Activated CD4-positive, alpha-beta T cell treated with anti-CD3 and anti-CD28 coated beads for 1 hour (primary cell): Measurements from ENCODE around the gene FMNL2.

Experiments
- DNase-seq: peaks from one replicate; pipeline ENCODE4 v3.0.0-alpha.2; 2020

FMNL2 gene

GRCh38 chr2:152339556-152340286, 4.7 kb downstream of the FMNL2 start:
- no peak for DNase-seq

GRCh38 chr2:152342259-152343046, 7.5 kb downstream of the FMNL2 start:
- DNase-seq = no peak

GRCh38 chr2:152343426-152343825, 8.5 kb downstream of the FMNL2 start:
- DNase-seq = no peak

GRCh38 chr2:152344579-152345195, 9.7 kb downstream of the FMNL2 start:
- DNase-seq = no peak

- DNase-seq = no peak
Measured at GRCh38 chr2:152347076-152347475, 12.1 kb downstream of the FMNL2 start.

- no peak for DNase-seq
Measured at GRCh38 chr2:152348388-152348787, 13.4 kb downstream of the FMNL2 start.

- no peak for DNase-seq
Measured at GRCh38 chr2:152349416-152349815, 14.4 kb downstream of the FMNL2 start.

GRCh38 chr2:152350155-152350679, 15.2 kb downstream of the FMNL2 start:
- no peak for DNase-seq

GRCh38 chr2:152352616-152353015, 17.6 kb downstream of the FMNL2 start:
- DNase-seq = no peak

GRCh38 chr2:152353364-152353763, 18.4 kb downstream of the FMNL2 start:
- no peak for DNase-seq

- no peak for DNase-seq
Measured at GRCh38 chr2:152354069-152354755, 19.2 kb downstream of the FMNL2 start.

- no peak for DNase-seq
Measured at GRCh38 chr2:152354909-152355308, 19.9 kb downstream of the FMNL2 start.

GRCh38 chr2:152355409-152355831, 20.4 kb downstream of the FMNL2 start:
- DNase-seq = no peak

- no peak for DNase-seq
Measured at GRCh38 chr2:152359573-152360363, 24.8 kb downstream of the FMNL2 start.

GRCh38 chr2:152363936-152364335, 29.0 kb downstream of the FMNL2 start:
- DNase-seq = no peak

GRCh38 chr2:152367547-152368390, 32.8 kb downstream of the FMNL2 start:
- DNase-seq = no peak

GRCh38 chr2:152369176-152369860, 34.3 kb downstream of the FMNL2 start:
- no peak for DNase-seq

- DNase-seq = no peak
Measured at GRCh38 chr2:152370783-152371182, 35.8 kb downstream of the FMNL2 start.

- DNase-seq = no peak
Measured at GRCh38 chr2:152372438-152372984, 37.5 kb downstream of the FMNL2 start.

- DNase-seq = no peak
Measured at GRCh38 chr2:152375174-152375573, 40.2 kb downstream of the FMNL2 start.
